Lower lobe of right lung (tissue), 2 donors: ENCODE measurements around the gene FOSB. TPM values are rescaled to one million over a fixed set of nuclear protein-coding genes. Genes with fewer than 3 reads are reported as not detected.

Source experiments
- ATAC-seq, 2 donors: fragments of 200-7000 bp; cut with Tn5 transposase; one replicate each; pipeline ENCODE4 v1.9.1; 2020 to 2022; ENCODE audit warnings: mild to moderate bottlenecking in 2 of 2, moderate library complexity in 2 of 2
- DNase-seq: peaks from one replicate; pipeline ENCODE4 v3.0.0-alpha.2; 2020
- H3K27ac ChIP-seq: fragments of 200-600 bp; one replicate; pipeline ENCODE4 v1.8.0; 2022
- H3K27me3 ChIP-seq: fragments of 200-600 bp; one replicate; pipeline ENCODE4 v1.8.0; 2022; ENCODE audit warnings: low read depth
- H3K36me3 ChIP-seq: fragments of 200-600 bp; one replicate; pipeline ENCODE4 v1.8.0; 2022; ENCODE audit warnings: mild to moderate bottlenecking
- H3K4me1 ChIP-seq: fragments of 200-600 bp; one replicate; pipeline ENCODE4 v1.8.0; 2022
- H3K4me3 ChIP-seq: fragments of 200-600 bp; one replicate; pipeline ENCODE4 v1.8.0; 2022; ENCODE audit warnings: mild to moderate bottlenecking
- H3K9me3 ChIP-seq: fragments of 200-600 bp; one replicate; pipeline ENCODE4 v1.8.0; 2022
- CTCF ChIP-seq: fragments of 200-600 bp; IDR thresholded peaks from one replicate; pipeline ENCODE4 v1.8.0; 2022; ENCODE audit warnings: antibody characterized with exemption, mild to moderate bottlenecking
- intact Hi-C: fragments of 100-400 bp; cut with DNase I; formaldehyde crosslinking; loops from one replicate; pipeline ENCODE4 v1.11.0; 2022
- total RNA-seq: library from RNA; stranded (reverse); fragmentation: NEBNext Ultra II Directional; extraction: Animal tissue kit (Norgen Biotek cat#: 25700); gene quantifications from one replicate; pipeline ENCODE4 v1.2.1, GENCODE V29; 2021
- donor health status: DM: no; HTN: yes; CAD: no; lungs with severe emphysema.

The FOSB gene
- total RNA-seq, 1 donor from 2014 or later: 18.0 TPM

- no peaks in the 10 kb centered on the region for H3K36me3 ChIP-seq
- H3K9me3 ChIP-seq: no peaks in the 10 kb centered on the region
- ATAC-seq (no peak), DNase-seq (no peak)
- H3K4me3 ChIP-seq: no peak overlapping the region
- peaks cover 8% of the 10 kb centered on the region for H3K27me3 ChIP-seq
- no peak overlapping the region for H3K27ac ChIP-seq
- TF ChIP-seq CTCF: no peak
- peaks cover 42% of the 10 kb centered on the region for H3K4me1 ChIP-seq
- intact Hi-C loops: no loop called here
Observed at GRCh38 chr19:45494261-45494916, 26.6 kb downstream of the FOSB start.

GRCh38 chr19:45495178-45495577 is 27.4 kb downstream of the FOSB start:
- H3K4me1 ChIP-seq: peaks cover 44% of the 10 kb centered on the region
- H3K9me3 ChIP-seq: no peaks in the 10 kb centered on the region
- H3K27ac ChIP-seq: no peak overlapping the region
- no peak overlapping the region for H3K4me3 ChIP-seq
- intact Hi-C loops: no loop called here
- DNase-seq (no peak), ATAC-seq (no peak)
- H3K36me3 ChIP-seq: no peaks in the 10 kb centered on the region
- no peak for TF ChIP-seq CTCF
- peaks cover 8% of the 10 kb centered on the region for H3K27me3 ChIP-seq

- H3K27me3 ChIP-seq: peaks cover 8% of the 10 kb centered on the region
- DNase-seq: no peak
Observed at GRCh38 chr19:45496349-45496953, 28.7 kb downstream of the FOSB start.

GRCh38 chr19:45497791-45498190 is 30.0 kb downstream of the FOSB start:
- no peak for TF ChIP-seq CTCF
- ATAC-seq (no peak), DNase-seq (no peak)
- intact Hi-C loops: no loop called here
- H3K4me3 ChIP-seq: no peak overlapping the region
- peaks cover 8% of the 10 kb centered on the region for H3K27me3 ChIP-seq
- no peak overlapping the region for H3K27ac ChIP-seq
- no peaks in the 10 kb centered on the region for H3K36me3 ChIP-seq
- H3K4me1 ChIP-seq: peaks cover 44% of the 10 kb centered on the region
- H3K9me3 ChIP-seq: no peaks in the 10 kb centered on the region

More at GRCh38 chr19:45496349-45496953, 28.7 kb downstream of the FOSB start:
- no peak for TF ChIP-seq CTCF
- peak overlapping the region; percentile 77 for H3K4me3 ChIP-seq
- no peaks in the 10 kb centered on the region for H3K9me3 ChIP-seq
- intact Hi-C loops: no loop called here
- H3K36me3 ChIP-seq: no peaks in the 10 kb centered on the region
- ATAC-seq: peak; percentile 37 to 46
- H3K4me1 ChIP-seq: peaks cover 44% of the 10 kb centered on the region
- no peak overlapping the region for H3K27ac ChIP-seq

- ATAC-seq (peak; percentile 31 to 36), DNase-seq (no peak)
- no peak within 1 kb of the TSS for H3K27ac ChIP-seq
- intact Hi-C loops: no loop called here
- peaks cover 8% of the 10 kb centered on the region for H3K27me3 ChIP-seq
- peaks cover 38% of the 10 kb centered on the region for H3K4me1 ChIP-seq
- H3K4me3 ChIP-seq: peak within 1 kb of the TSS; percentile 77
- peak; percentile 22 for TF ChIP-seq CTCF
- H3K9me3 ChIP-seq: no peaks in the 10 kb centered on the region
- no peaks in the 10 kb centered on the region for H3K36me3 ChIP-seq
Observed at GRCh38 chr19:45498411-45499195, 30.8 kb downstream of the FOSB start, which contains the start of gene PPM1N. Gene PPM1N (plus strand): TSS chr19:45498443. CDS start chr19:45498473, 30 bp downstream.
